CD4-positive, alpha-beta T cell treated with Interleukin-10 for 1 hour (primary cell): ENCODE data around the gene ULK1.

Experiments used
- DNase-seq: peaks from one replicate; pipeline ENCODE4 v3.0.0-alpha.2; 2020

Gene ULK1

GRCh38 chr12:131909081-131909751, 14.8 kb downstream of the ULK1 start:
- no peak for DNase-seq

GRCh38 chr12:131909752-131910219, 15.4 kb downstream of the ULK1 start:
- DNase-seq: no peak

- no peak for DNase-seq
Measured at GRCh38 chr12:131910302-131911027, 16.0 kb downstream of the ULK1 start.

GRCh38 chr12:131911028-131911650, 16.7 kb downstream of the ULK1 start:
- DNase-seq: no peak

GRCh38 chr12:131911851-131912477, 17.5 kb downstream of the ULK1 start:
- no peak for DNase-seq

- DNase-seq: no peak
Measured at GRCh38 chr12:131912518-131913274, 18.3 kb downstream of the ULK1 start.

- DNase-seq: no peak
Measured at GRCh38 chr12:131913666-131914065, 19.2 kb downstream of the ULK1 start.

- DNase-seq: no peak
Measured at GRCh38 chr12:131914179-131914702, 19.8 kb downstream of the ULK1 start.

GRCh38 chr12:131915000-131915689, 20.7 kb downstream of the ULK1 start:
- no peak for DNase-seq

GRCh38 chr12:131915823-131916222, 21.4 kb downstream of the ULK1 start:
- no peak for DNase-seq

- no peak for DNase-seq
Measured at GRCh38 chr12:131916306-131917138, 22.1 kb downstream of the ULK1 start.

GRCh38 chr12:131917139-131917710, 22.8 kb downstream of the ULK1 start:
- no peak for DNase-seq

GRCh38 chr12:131917711-131918306, 23.4 kb downstream of the ULK1 start:
- DNase-seq: no peak

GRCh38 chr12:131918311-131919050, 24.1 kb downstream of the ULK1 start:
- no peak for DNase-seq

- DNase-seq: no peak
Measured at GRCh38 chr12:131919051-131919347, 24.6 kb downstream of the ULK1 start.

- DNase-seq: no peak
Measured at GRCh38 chr12:131919366-131920156, 25.1 kb downstream of the ULK1 start.

GRCh38 chr12:131920157-131920508, 25.7 kb downstream of the ULK1 start:
- no peak for DNase-seq

GRCh38 chr12:131920902-131921840, 26.7 kb downstream of the ULK1 start:
- no peak for DNase-seq
